ENCODE results near the gene SLC7A4. TPM values are rescaled to one million over a fixed set of nuclear protein-coding genes. Genes with fewer than 3 reads are reported as not detected.

Gene SLC7A4
- total RNA-seq, 1 experiment from 2014 or later: not detected

- H3K4me1 Mint-ChIP-seq (ENCODE audit: insufficient read depth, unreplicated experiment): peaks cover 38% of the 10 kb centered on the region
- POLR2A ChIA-PET: interaction anchor here (1.2 kb wide), 1 partner anchor 10 kb away, joined by 4 read pairs; no protein-coding TSS in a partner anchor
- H3K27ac Mint-ChIP-seq (ENCODE audit: low read depth, unreplicated experiment): no peak overlapping the region
- no peaks in the 10 kb centered on the region for H3K27me3 Mint-ChIP-seq (ENCODE audit: insufficient read depth, unreplicated experiment)
- no TSS peak for BruUV-seq (replicated peaks)
- no peaks in the 10 kb centered on the region for H3K36me3 Mint-ChIP-seq (ENCODE audit: insufficient read depth, unreplicated experiment)
- DNase-seq (ENCODE audit: unreplicated experiment): no peak
- CTCF ChIA-PET: interaction anchor here (0.7 to 1.3 kb wide), 2 partner anchors 9 to 26 kb away, joined by 4 to 7 read pairs; no protein-coding TSS in a partner anchor
- H3K9me3 Mint-ChIP-seq (ENCODE audit: unreplicated experiment): no peaks in the 10 kb centered on the region
- no peak overlapping the region for H3K4me3 Mint-ChIP-seq (ENCODE audit: unreplicated experiment)
- intact Hi-C loops (cut with micrococcal nuclease): no loop called here
- no peak for TF ChIP-seq CTCF (IDR thresholded peaks at IDR 0.05; ENCODE audit: unreplicated experiment)
Measured at GRCh38 chr22:21047730-21048129, 15.4 kb upstream of the SLC7A4 start.

DNA sequence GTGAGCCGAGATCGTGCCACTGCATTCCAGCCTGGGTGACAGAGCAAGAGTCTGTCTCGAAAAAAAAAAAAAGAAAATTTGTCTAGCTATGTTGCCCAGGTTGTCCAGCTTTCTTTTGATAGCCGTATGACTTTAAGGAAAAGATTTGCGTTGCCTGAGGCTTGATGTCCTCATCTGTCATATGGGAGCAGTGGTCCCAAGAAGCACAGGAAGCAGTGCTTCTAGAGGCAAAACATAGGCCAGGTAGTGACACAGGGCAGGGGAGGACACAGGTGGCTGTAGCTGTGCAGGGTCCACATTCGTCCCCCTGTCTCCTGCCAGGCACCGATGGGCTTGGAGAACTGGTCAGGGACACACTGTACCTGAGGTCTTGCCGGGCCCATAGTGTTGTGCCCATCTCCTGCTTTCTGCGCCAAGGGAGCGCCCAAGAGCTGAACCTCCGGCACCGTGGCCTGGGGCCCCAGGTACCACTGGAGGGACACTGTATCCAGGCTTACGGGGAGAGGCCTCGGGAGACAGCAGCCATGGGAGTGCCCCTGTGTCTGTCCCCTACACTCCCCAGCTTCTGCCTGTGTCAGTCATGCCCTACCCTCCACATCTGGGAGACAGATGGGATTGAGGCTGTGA is 14.8 kb upstream of the SLC7A4 start:
- no peak for TF ChIP-seq CTCF (IDR thresholded peaks at IDR 0.05; ENCODE audit: unreplicated experiment)
- no peaks in the 10 kb centered on the region for H3K9me3 Mint-ChIP-seq (ENCODE audit: unreplicated experiment)
- intact Hi-C loops (cut with micrococcal nuclease): no loop called here
- H3K27me3 Mint-ChIP-seq (ENCODE audit: insufficient read depth, unreplicated experiment): no peaks in the 10 kb centered on the region
- no peaks in the 10 kb centered on the region for H3K36me3 Mint-ChIP-seq (ENCODE audit: insufficient read depth, unreplicated experiment)
- H3K4me3 Mint-ChIP-seq (ENCODE audit: unreplicated experiment): no peak overlapping the region
- H3K4me1 Mint-ChIP-seq (ENCODE audit: insufficient read depth, unreplicated experiment): peaks cover 38% of the 10 kb centered on the region
- no peak for DNase-seq (ENCODE audit: unreplicated experiment)
- ChIA-PET POLR2A (interaction anchor here (1.2 to 3.9 kb wide), 2 partner anchors 10 to 44 kb away, joined by 4 to 26 read pairs; partner anchors contain the start of gene THAP7), CTCF (interaction anchor here (0.7 to 1.3 kb wide), 2 partner anchors 10 to 26 kb away, joined by 4 to 7 read pairs; no protein-coding TSS in a partner anchor)
- no peak overlapping the region for H3K27ac Mint-ChIP-seq (ENCODE audit: low read depth, unreplicated experiment)
- no TSS peak for BruUV-seq (replicated peaks)

- ChIA-PET POLR2A (interaction anchor here (1.4 to 3.9 kb wide), 5 partner anchors 28 to 64 kb away, joined by 3 to 26 read pairs (median 6); partner anchors contain the start of genes LZTR1, P2RX6 and THAP7), CTCF (interaction anchor here (0.7 to 1.2 kb wide), 2 partner anchors 24 to 43 kb away, joined by 5 read pairs; no protein-coding TSS in a partner anchor)
- no TSS peak for BruUV-seq (replicated peaks)
- Mint-ChIP-seq H3K4me3 (ENCODE audit: unreplicated experiment) (peak within 1 kb of the TSS; percentile 74), H3K9me3 (ENCODE audit: unreplicated experiment) (no peaks in the 10 kb centered on the region), H3K27me3 (ENCODE audit: insufficient read depth, unreplicated experiment) (no peaks in the 10 kb centered on the region), H3K27ac (ENCODE audit: low read depth, unreplicated experiment) (peak within 1 kb of the TSS; percentile 76), H3K36me3 (ENCODE audit: insufficient read depth, unreplicated experiment) (no peaks in the 10 kb centered on the region), H3K4me1 (ENCODE audit: insufficient read depth, unreplicated experiment) (peaks cover 30% of the 10 kb centered on the region)
- intact Hi-C loops (cut with micrococcal nuclease): no loop called here
- TF ChIP-seq CTCF (IDR thresholded peaks at IDR 0.05; ENCODE audit: unreplicated experiment): no peak
- DNase-seq (ENCODE audit: unreplicated experiment): peak; percentile 82
Measured at GRCh38 chr22:21045585-21046294, 13.4 kb upstream of the SLC7A4 start, which contains the start of gene LRRC74B. TSS of gene LRRC74B (plus strand) at chr22:21045946. CDS start at chr22:21045987, 41 bp downstream.
